K562 (cell line): Measurements from ENCODE around the gene SNX15. TPM values are rescaled to one million over a fixed set of nuclear protein-coding genes. Genes with fewer than 3 reads are reported as not detected.

Experiments used
- ATAC-seq: fragments of 200-7000 bp; cut with Tn5 transposase; 3 replicates; pipeline ENCODE4 v1.9.1; 2020; ENCODE audit warnings: moderate library complexity
- BruUV-seq: library from RNA; stranded (reverse); fragments of 400-500 nt; replicated peaks from 2 replicates; lab custom pipeline; 2021; lab: Mats Ljungman, UMichigan
- CTCF ChIA-PET: fragments of 300-600 bp; formaldehyde crosslinking; extraction: SDS; loops from one replicate; lab custom pipeline; 2021; ENCODE audit warnings: low intra/inter-chr PET ratio; lab: Yijun Ruan, JAX
- POLR2A ChIA-PET: fragments of 300-600, 350-650 bp; sonication (Branson Sonifier 250); formaldehyde crosslinking; extraction: SDS; loops from one replicate; lab custom pipeline; 2021; ENCODE audit warnings: antibody characterized with exemption, inconsistent platforms; lab: Yijun Ruan, JAX
- DNase-seq, 4 experiments: peaks; one replicate each; pipeline versions ENCODE4 v3.0.0 to v3.0.0-alpha.2; 2011 to 2018; ENCODE audit warnings: low spot score in 3 of 4, mixed read lengths in 3 of 4; ENCODE audit errors: extremely low read depth in 1 of 4
- FAIRE-seq: peaks from 2 replicates; lab custom pipeline; 2011; peaks lifted over from hg19 to GRCh38; lab: Jason Lieb, UNC
- H2AFZ ChIP-seq: 2 replicates; pipeline ENCODE4 v1.6.0; 2011; ENCODE audit warnings: low read depth, low read length, control low read depth, inconsistent platforms
- H3K27ac ChIP-seq: fragments of 200-600 bp; 3 replicates; pipeline ENCODE4 v1.8.0; 2011; ENCODE audit warnings: low read depth, mild to moderate bottlenecking, control low read depth, inconsistent platforms, low read length, moderate library complexity, mixed read lengths; ENCODE audit errors: extremely low read depth
- H3K27me3 ChIP-seq, 2 experiments: fragments of 300-600 bp in 1 of 2; 2 replicates in 1 of 2; 3 replicates in 1 of 2; pipeline versions ENCODE4 v1.6.0 to v1.8.0; 2011; ENCODE audit warnings: inconsistent platforms in 2 of 2, low read length in 2 of 2, mild to moderate bottlenecking in 1 of 2, mixed read lengths in 1 of 2, moderate library complexity in 1 of 2; ENCODE audit not compliant: control insufficient read depth in 2 of 2, insufficient read depth in 2 of 2
- H3K36me3 ChIP-seq: fragments of 300-600 bp; 3 replicates; pipeline ENCODE4 v1.8.0; 2011; ENCODE audit warnings: mild to moderate bottlenecking, low read length, inconsistent platforms; ENCODE audit not compliant: control insufficient read depth, insufficient read depth
- H3K4me1 ChIP-seq, 2 experiments: fragments of 200-600 bp in 1 of 2; replicated peaks in 1 of 2; 2 replicates in 1 of 2; 3 replicates in 1 of 2; pipeline versions ENCODE4 v1.5.1 to v1.8.0; 2011; ENCODE audit warnings: inconsistent platforms in 2 of 2, low read length in 2 of 2, mild to moderate bottlenecking in 1 of 2, mixed read lengths in 1 of 2, moderate library complexity in 1 of 2; ENCODE audit not compliant: control insufficient read depth in 2 of 2, insufficient read depth in 2 of 2
- H3K4me2 ChIP-seq: 2 replicates; pipeline ENCODE4 v1.6.1; 2011; ENCODE audit warnings: low read length, control low read depth, inconsistent platforms, mixed read lengths; ENCODE audit not compliant: insufficient read depth
- H3K4me3 ChIP-seq: fragments of 200-600 bp; sonication (generic), shearing (Covaris generic); 2 replicates; pipeline ENCODE4 v1.5.1; 2016; ENCODE audit warnings: control low read depth, inconsistent platforms
- H3K79me2 ChIP-seq: fragments of 200-600 bp; 3 replicates; pipeline ENCODE4 v1.8.0; 2011; ENCODE audit warnings: low read length, inconsistent platforms; ENCODE audit not compliant: control insufficient read depth, insufficient read depth
- H3K9ac ChIP-seq, 2 experiments: 2 replicates each; pipeline versions ENCODE4 v1.6.0 to v1.6.1; 2011; ENCODE audit warnings: low read depth in 2 of 2, low read length in 2 of 2, control low read depth in 1 of 2, inconsistent platforms in 1 of 2, mild to moderate bottlenecking in 1 of 2, mixed read lengths in 1 of 2; ENCODE audit not compliant: insufficient read depth in 1 of 2
- H3K9me1 ChIP-seq: one replicate; pipeline ENCODE4 v1.6.0; 2011; ENCODE audit warnings: inconsistent platforms, mild to moderate bottlenecking, low read length, moderate library complexity; ENCODE audit not compliant: control insufficient read depth, insufficient read depth
- H3K9me3 ChIP-seq: replicated peaks from 2 replicates; pipeline ENCODE4 v1.5.1; 2011; ENCODE audit warnings: low read depth, low read length, inconsistent platforms; ENCODE audit not compliant: control insufficient read depth, insufficient read depth
- H4K20me1 ChIP-seq: replicated peaks from 2 replicates; pipeline ENCODE4 v1.6.1; 2011; ENCODE audit warnings: low read length, inconsistent platforms, mixed read lengths; ENCODE audit not compliant: control insufficient read depth, insufficient read depth
- ESRRA ChIP-seq: fragments of 450-650 bp; IDR thresholded peaks from 2 replicates; pipeline ENCODE4 v1.6.1; 2014; ENCODE audit warnings: low read depth, mild to moderate bottlenecking, moderate library complexity, borderline replicate concordance
- HMBOX1 ChIP-seq: sonication (generic); IDR thresholded peaks from 2 replicates; pipeline ENCODE4 v1.6.1; 2016
- JUNB ChIP-seq: fragments of 450-650 bp; formaldehyde crosslinking; conservative IDR thresholded peaks from 2 replicates; pipeline ENCODE4 v1.4.0; 2020; ENCODE audit warnings: mild to moderate bottlenecking
- NR2C1 ChIP-seq, 2 experiments: fragments of 450-650 bp; IDR thresholded peaks; 2 replicates each; pipeline ENCODE4 v1.6.1; 2017; ENCODE audit warnings: mild to moderate bottlenecking in 2 of 2, antibody characterized with exemption in 1 of 2, inconsistent platforms in 1 of 2, missing compliant biosample characterization in 1 of 2, missing genetic modification characterization in 1 of 2
- NR2C2 ChIP-seq, 2 experiments: fragments of 200-800 bp in 1 of 2; sonication (Bioruptor generic) in 1 of 2; sonication (generic) in 1 of 2; formaldehyde crosslinking in 1 of 2; IDR thresholded peaks; 2 replicates each; pipeline versions ENCODE4 v1.6.1 to v1.8.0; 2016 to 2022; ENCODE audit warnings: mild to moderate bottlenecking in 1 of 2, missing compliant biosample characterization in 1 of 2, missing genetic modification characterization in 1 of 2, missing genetic modification reagents in 1 of 2
- OTX1 ChIP-seq: fragments of 450-650 bp; formaldehyde crosslinking; IDR thresholded peaks from 2 replicates; pipeline ENCODE4 v1.4.0; 2022; ENCODE audit warnings: mild to moderate bottlenecking
- PHF20 ChIP-seq: fragments of 450-650 bp; IDR thresholded peaks from 2 replicates; pipeline ENCODE4 v1.6.1; 2018; ENCODE audit not compliant: partially characterized antibody
- PRPF4 ChIP-seq: fragments of 200-400 bp; formaldehyde crosslinking; IDR thresholded peaks from one replicate; pipeline ENCODE4 v1.6.1; 2017; ENCODE audit warnings: low read length, low read depth, mild to moderate bottlenecking; ENCODE audit not compliant: insufficient read depth, poor library complexity, severe bottlenecking
- RAD21 ChIP-seq, 2 experiments: fragments of 250-450 bp in 1 of 2; fragments of 450-650 bp in 1 of 2; sonication (Bioruptor Pico) in 1 of 2; formaldehyde crosslinking in 1 of 2; IDR thresholded peaks in 1 of 2; conservative IDR thresholded peaks in 1 of 2; 2 replicates each; pipeline versions ENCODE4 v1.4.0 to v1.8.0; 2020 to 2022; ENCODE audit warnings: mild to moderate bottlenecking in 2 of 2, moderate library complexity in 1 of 2
- RBBP5 ChIP-seq: fragments of 200-600 bp; sonication (generic); IDR thresholded peaks from 2 replicates; pipeline ENCODE4 v1.6.1; 2012; ENCODE audit warnings: borderline replicate concordance, mild to moderate bottlenecking, low read length, control low read depth, inconsistent platforms; ENCODE audit not compliant: insufficient read depth, poor library complexity, severe bottlenecking
- RBM15 ChIP-seq: fragments of 200-400 bp; formaldehyde crosslinking; IDR thresholded peaks from 2 replicates; pipeline ENCODE4 v1.6.1; 2018; ENCODE audit warnings: mild to moderate bottlenecking, low read length, moderate library complexity; ENCODE audit not compliant: insufficient read depth
- SUPT5H ChIP-seq: fragments of 450-650 bp; IDR thresholded peaks from 2 replicates; pipeline ENCODE4 v1.6.1; 2016
- ZBTB11 ChIP-seq, 3 experiments: fragments of 200-800 bp in 1 of 3; fragments of 250-450 bp in 1 of 3; fragments of 450-650 bp in 1 of 3; sonication (Bioruptor Pico) in 1 of 3; sonication (Bioruptor generic) in 1 of 3; formaldehyde crosslinking in 1 of 3; IDR thresholded peaks; 2 replicates each; pipeline versions ENCODE4 v1.6.1 to v1.8.0; 2016 to 2022; ENCODE audit warnings: mild to moderate bottlenecking in 2 of 3, missing genetic modification characterization in 2 of 3, missing compliant biosample characterization in 1 of 3, moderate library complexity in 1 of 3
- ZNF780A ChIP-seq: fragments of 250-450 bp; sonication (Bioruptor Pico); IDR thresholded peaks from 2 replicates; pipeline ENCODE4 v1.5.0; 2021; ENCODE audit warnings: mild to moderate bottlenecking
- WGBS: fragments of 100-300 bp; shearing (Covaris generic); methylation state at CpG from one replicate; pipeline ENCODE4 v1.1.6; 2016; ENCODE audit warnings: low coverage, mixed read lengths; ENCODE audit not compliant: insufficient coverage; ENCODE audit errors: missing lambda C conversion rate; 5-methylcytosine and 5-hydroxymethylcytosine counted together
- in situ Hi-C: fragments of 300-500 bp; cut with MboI; formaldehyde crosslinking; loops from 4 replicates; pipeline ENCODE4 v1.15.0; 2018; ENCODE audit warnings: inconsistent platforms, mixed read lengths
- intact Hi-C: fragments of 100-400 bp; cut with micrococcal nuclease; formaldehyde crosslinking; loops from 2 replicates; pipeline ENCODE4 v1.14.2; 2022
- polyA plus RNA-seq, 8 experiments: library from polyadenylated mRNA; depleted of rRNA in 4 of 8; stranded (reverse) in 5 of 8; unstranded in 3 of 8; fragments of >200 nt; fragmentation: Nextera tagmentation in 2 of 8; fragmentation: Illumina TruSeq in 1 of 8; extraction: Ambion mirVana in 2 of 8; extraction: Trizol in 1 of 8; gene quantifications; 2 replicates each; pipeline versions ENCODE4 v1.2.1 to v1.2.3, GENCODE V29; 2011 to 2014; ENCODE audit warnings: inconsistent platforms in 1 of 8, missing spikeins in 1 of 8
- total RNA-seq, 7 experiments: library from RNA; depleted of rRNA in 6 of 7; stranded (reverse); fragments of >200 nt in 6 of 7; fragmentation: Illumina TruSeq in 2 of 7; extraction: Trizol in 2 of 7; gene quantifications; 2 replicates each; pipeline versions ENCODE4 v1.2.1 to v1.2.3, GENCODE V29; 2011 to 2021; ENCODE audit warnings: low replicate concordance in 1 of 7

SNX15 gene
- total and polyA plus RNA-seq, 9 of the 15 experiments (the other 6 are each of a cell fraction or from before 2014, with no cell fraction given), result 1.8 to 27.8 (median 15.2) TPM

- TF ChIP-seq PRPF4, result no peak
These were observed 37.8 kb upstream of the SNX15 start (continued) for GRCh38 chr11:64989416-64989815.

- POLR2A ChIA-PET, result interaction anchor here (0.7 kb wide), 1 partner anchor 156 kb away, joined by 3 read pairs; no protein-coding TSS in a partner anchor
- Histone ChIP-seq H3K27me3 (no peaks in the 10 kb centered on the region), H3K9me1 (no peaks in the 10 kb centered on the region), H2AFZ (peak overlapping the region; percentile 89), H3K9me3 (no peaks in the 10 kb centered on the region), H3K9ac (peak overlapping the region; percentile 42 to 85; a peak in 3 of 4 replicates), H3K79me2 (no peaks in the 10 kb centered on the region), H3K36me3 (no peaks in the 10 kb centered on the region), H3K27ac (peak overlapping the region; percentile 64), H3K4me3 (peak overlapping the region; percentile 14; the same call in 1 of the 2 replicates), H3K4me1 (peaks cover 7 to 25% of the 10 kb centered on the region in 2 experiments; a peak in 3 of 5 replicates), H4K20me1 (no peaks in the 10 kb centered on the region), H3K4me2 (peak overlapping the region; percentile 69)
- BruUV-seq, result no TSS peak
- 20% methylated on average over 15 of the region's 15 CpGs for WGBS
- in situ Hi-C loops, result no loop called here
- FAIRE-seq, result peak; percentile 79
- CTCF ChIA-PET, result no interaction called here
- intact Hi-C loops, result no loop called here
- ATAC-seq, result peak; percentile 87
- DNase-seq, result peak in 2 of 4 experiments; percentile 54 to 81
- TF ChIP-seq JUNB (CRISPR knock-in tag) (no peak), NR2C1 (IDR thresholded peaks at IDR 0.05) (peak; percentile 73), NR2C1 (tag; IDR thresholded peaks at IDR 0.05) (peak; percentile 71), SUPT5H (peak; percentile 36), PHF20 (peak; percentile 60), ESRRA (no peak), HMBOX1 (no peak), RBBP5 (no peak), ZNF780A (no peak), RBM15 (no peak), OTX1 (CRISPR knock-in tag) (peak; percentile 65; the same call in 1 of the 2 replicates), NR2C2 (CRISPR knock-in tag; IDR thresholded peaks at IDR 0.05) (no peak), NR2C2 (tag; IDR thresholded peaks at IDR 0.05) (peak; percentile 85), ZBTB11 (CRISPR knock-in tag; IDR thresholded peaks at IDR 0.05) (peak in 1 of 3 experiments; percentile 73; a peak in 1 of 6 replicates), RAD21 (CRISPR knock-in tag; conservative IDR thresholded peaks at IDR 0.05 in 1 of 2, IDR thresholded peaks at IDR 0.05 in 1 of 2) (peak in 1 of 2 experiments; percentile 17; a peak in 1 of 4 replicates)
These were observed 36.9 kb upstream of the SNX15 start for GRCh38 chr11:64990222-64990923.
